Thymus (tissue), 11 donors: Measurements from ENCODE around the gene PHF13. TPM values are rescaled to one million over a fixed set of nuclear protein-coding genes. Genes with fewer than 3 reads are reported as not detected.
A peak's percentile ranks its signal among the peaks of the same experiment; 100 is the strongest.
"Not testable (repeated sequence)": the region's sequence is repeated elsewhere in the genome, so short reads cannot be mapped to it uniquely, and the experiment has no call there.

ENCODE experiments used
- DNase-seq, 9 donors: peaks; one replicate each; pipeline ENCODE4 v3.0.0-alpha.2; 2013; ENCODE audit warnings: low spot score in 9 of 9, low read depth in 6 of 9, missing footprints in 1 of 9
- H3K27ac ChIP-seq, 2 donors: one replicate each; pipeline ENCODE4 v1.5.1; 2013; ENCODE audit warnings: control low read depth in 1 of 2, low read depth in 1 of 2, low read length in 1 of 2, mild to moderate bottlenecking in 1 of 2, moderate library complexity in 1 of 2
- H3K27me3 ChIP-seq, 2 donors: one replicate each; pipeline ENCODE4 v1.5.1; 2013; ENCODE audit warnings: low read length in 1 of 2; ENCODE audit not compliant: control insufficient read depth in 2 of 2, insufficient read depth in 1 of 2
- H3K36me3 ChIP-seq, 2 donors: one replicate each; pipeline ENCODE4 v1.5.1; 2013; ENCODE audit warnings: low read length in 1 of 2, mild to moderate bottlenecking in 1 of 2, moderate library complexity in 1 of 2; ENCODE audit not compliant: control insufficient read depth in 2 of 2, insufficient read depth in 2 of 2
- H3K4me1 ChIP-seq, 2 donors: one replicate each; pipeline ENCODE4 v1.5.1; 2013; ENCODE audit warnings: low read length in 2 of 2; ENCODE audit not compliant: control insufficient read depth in 2 of 2, insufficient read depth in 2 of 2
- H3K4me3 ChIP-seq, 2 donors: one replicate each; pipeline ENCODE4 v1.5.1; 2013; ENCODE audit warnings: low read length in 2 of 2, control low read depth in 1 of 2, mild to moderate bottlenecking in 1 of 2
- H3K9me3 ChIP-seq, 2 donors: one replicate each; pipeline ENCODE4 v1.5.1; 2013; ENCODE audit warnings: low read length in 1 of 2, mild to moderate bottlenecking in 1 of 2; ENCODE audit not compliant: control insufficient read depth in 2 of 2, insufficient read depth in 1 of 2
- WGBS: extraction: QIAGEN DNeasy Blood & Tissue Kit; methylation state at CpG from one replicate; pipeline ENCODE4 v1.1.7; 2013; 5-methylcytosine and 5-hydroxymethylcytosine counted together
- polyA plus RNA-seq: library from polyadenylated mRNA; stranded (reverse); fragments of 200-250 nt; gene quantifications from one replicate; pipeline ENCODE4 v1.2.3, GENCODE V29; 2013
- total RNA-seq: library from RNA; stranded (reverse); fragments of 120-200 nt; gene quantifications from one replicate; pipeline ENCODE4 v1.2.4, GENCODE V29; 2013
- donor health status: healthy.

The PHF13 gene
- total and polyA plus RNA-seq, 2 donors, result 3.5 to 11.4 TPM

GRCh38 chr1:6632588-6633514 is 19.3 kb downstream of the PHF13 start:
- peaks cover 63 to 91% of the 10 kb centered on the region in 2 donors for H3K36me3 ChIP-seq
- DNase-seq, result no peak
- H3K27ac ChIP-seq, result no peak overlapping the region
- no peaks in the 10 kb centered on the region for H3K9me3 ChIP-seq
- no peaks in the 10 kb centered on the region for H3K4me1 ChIP-seq
- H3K4me3 ChIP-seq, result no peak overlapping the region
- 97% methylated on average over 30 of the region's 30 CpGs for WGBS
- H3K27me3 ChIP-seq, result no peaks in the 10 kb centered on the region

- Histone ChIP-seq H3K4me3 (no peak overlapping the region), H3K36me3 (peaks cover 61 to 90% of the 10 kb centered on the region in 2 donors), H3K27ac (no peak overlapping the region), H3K9me3 (no peaks in the 10 kb centered on the region), H3K27me3 (no peaks in the 10 kb centered on the region), H3K4me1 (no peaks in the 10 kb centered on the region)
- 86% methylated on average over 29 of the region's 29 CpGs for whole genome bisulfite sequencing
- peak in 2 of 9 donors; percentile 20 to 21 for DNase-seq
These were observed 21.0 kb downstream of the PHF13 start for GRCh38 chr1:6634371-6635052.

GRCh38 chr1:6635161-6635909 is 21.8 kb downstream of the PHF13 start:
- 98% methylated on average over 20 of the region's 20 CpGs for WGBS
- H3K36me3 ChIP-seq, result peaks cover 62 to 90% of the 10 kb centered on the region in 2 donors
- no peak for DNase-seq
- no peaks in the 10 kb centered on the region for H3K27me3 ChIP-seq
- H3K27ac ChIP-seq, result no peak overlapping the region
- H3K9me3 ChIP-seq, result no peaks in the 10 kb centered on the region
- H3K4me3 ChIP-seq, result no peak overlapping the region
- no peaks in the 10 kb centered on the region for H3K4me1 ChIP-seq

GRCh38 chr1:6635910-6636760 is 22.6 kb downstream of the PHF13 start:
- H3K36me3 ChIP-seq, result peaks cover 60 to 92% of the 10 kb centered on the region in 2 donors
- 96% methylated on average over 16 of the region's 16 CpGs for WGBS
- no peaks in the 10 kb centered on the region for H3K27me3 ChIP-seq
- no peaks in the 10 kb centered on the region for H3K9me3 ChIP-seq
- no peak overlapping the region for H3K27ac ChIP-seq
- no peak for DNase-seq
- H3K4me1 ChIP-seq, result no peaks in the 10 kb centered on the region
- no peak overlapping the region for H3K4me3 ChIP-seq

GRCh38 chr1:6636778-6637177 is 23.2 kb downstream of the PHF13 start:
- not testable (repeated sequence) for H3K4me1 ChIP-seq, H3K27ac ChIP-seq, H3K9me3 ChIP-seq, H3K4me3 ChIP-seq, H3K27me3 ChIP-seq, DNase-seq
- peaks cover 60 to 90% of the 10 kb centered on the region in 2 donors for H3K36me3 ChIP-seq
- 99% methylated on average over 6 of the region's 6 CpGs for WGBS

GRCh38 chr1:6637770-6638169 is 24.2 kb downstream of the PHF13 start:
- Histone ChIP-seq H3K4me3 (no peak overlapping the region), H3K4me1 (no peaks in the 10 kb centered on the region), H3K27ac (no peak overlapping the region), H3K9me3 (no peaks in the 10 kb centered on the region), H3K27me3 (no peaks in the 10 kb centered on the region), H3K36me3 (peaks cover 55 to 90% of the 10 kb centered on the region in 2 donors)
- 97% methylated on average over 9 of the region's 9 CpGs for WGBS
- no peak for DNase-seq

- Histone ChIP-seq H3K4me1 (no peaks in the 10 kb centered on the region), H3K4me3 (no peak overlapping the region), H3K9me3 (no peaks in the 10 kb centered on the region), H3K27ac (no peak overlapping the region), H3K36me3 (peaks cover 51 to 88% of the 10 kb centered on the region in 2 donors), H3K27me3 (no peaks in the 10 kb centered on the region)
- 95% methylated on average over 18 of the region's 18 CpGs for WGBS
- DNase-seq, result no peak
These were observed 24.7 kb downstream of the PHF13 start for GRCh38 chr1:6638226-6638625.

- H3K4me3 ChIP-seq, DNase-seq, H3K4me1 ChIP-seq, H3K9me3 ChIP-seq, H3K27ac ChIP-seq, H3K27me3 ChIP-seq: not testable (repeated sequence)
- 98% methylated on average over 3 of the region's 3 CpGs for WGBS
- peaks cover 38 to 86% of the 10 kb centered on the region in 2 donors for H3K36me3 ChIP-seq
These were observed 27.3 kb downstream of the PHF13 start for GRCh38 chr1:6640867-6641266.
